ENCODE measurements around the gene PEF1. TPM values are rescaled to one million over a fixed set of nuclear protein-coding genes. Genes with fewer than 3 reads are reported as not detected.

The PEF1 gene
- total RNA-seq, 1 donor from 2014 or later, result 66.3 TPM

- DNase-seq (ENCODE audit: low spot score), result no peak
Measured at GRCh38 chr1:31627930-31628559, 16.6 kb downstream of the PEF1 start.

GRCh38 chr1:31627301-31627929 is 17.3 kb downstream of the PEF1 start:
- no peak for DNase-seq (ENCODE audit: low spot score)

- no peak for DNase-seq (ENCODE audit: low spot score)
Measured at GRCh38 chr1:31626223-31627207, 18.2 kb downstream of the PEF1 start.

- DNase-seq (ENCODE audit: low spot score), result no peak
Measured at GRCh38 chr1:31625561-31626222, 19.0 kb downstream of the PEF1 start.

GRCh38 chr1:31624731-31625514 is 19.8 kb downstream of the PEF1 start:
- no peak for DNase-seq (ENCODE audit: low spot score)

- no peak for DNase-seq (ENCODE audit: low spot score)
Measured at GRCh38 chr1:31624309-31624708, 20.4 kb downstream of the PEF1 start.

GRCh38 chr1:31623365-31623764 is 21.3 kb downstream of the PEF1 start:
- DNase-seq (ENCODE audit: low spot score), result no peak

- no peak for DNase-seq (ENCODE audit: low spot score)
Measured at GRCh38 chr1:31621847-31622730, 22.6 kb downstream of the PEF1 start.

- DNase-seq (ENCODE audit: low spot score), result no peak
Measured at GRCh38 chr1:31621498-31621820, 23.2 kb downstream of the PEF1 start.

- DNase-seq (ENCODE audit: low spot score), result no peak
Measured at GRCh38 chr1:31620631-31621497, 23.8 kb downstream of the PEF1 start.

- no peak for DNase-seq (ENCODE audit: low spot score)
Measured at GRCh38 chr1:31618916-31619846, 25.5 kb downstream of the PEF1 start.

- DNase-seq (ENCODE audit: low spot score), result no peak
Measured at GRCh38 chr1:31617916-31618746, 26.5 kb downstream of the PEF1 start.

- no peak for DNase-seq (ENCODE audit: low spot score)
Measured at GRCh38 chr1:31617218-31617915, 27.3 kb downstream of the PEF1 start, which contains the start of gene HCRTR1. Gene HCRTR1, plus strand, starts transcription at chr1:31617689. Its CDS starts 1,504 bp downstream, at chr1:31619193.

GRCh38 chr1:31615939-31616338 is 28.7 kb downstream of the PEF1 start:
- no peak for DNase-seq (ENCODE audit: low spot score)

- no peak for DNase-seq (ENCODE audit: low spot score)
Measured at GRCh38 chr1:31615414-31615813, 29.3 kb downstream of the PEF1 start.

GRCh38 chr1:31614414-31615005 is 30.2 kb downstream of the PEF1 start:
- no peak for DNase-seq (ENCODE audit: low spot score)

All from mucosa of gallbladder (tissue), 1 donor.